HFF-Myc (cell line): ENCODE measurements around the gene GRB10.

Experiments used
- DNase-seq: peaks from one replicate; pipeline ENCODE4 v3.0.0-alpha.2; 2011; ENCODE audit warnings: low read depth; ENCODE audit errors: extremely low read depth
- H3K4me3 ChIP-seq: replicated peaks from 2 replicates; pipeline ENCODE4 v1.5.1; 2011; ENCODE audit warnings: low read depth, mild to moderate bottlenecking, control low read depth, low read length
- CTCF ChIP-seq: IDR thresholded peaks from 2 replicates; pipeline ENCODE4 v1.5.1; 2012; ENCODE audit warnings: mild to moderate bottlenecking, low read depth, low read length, control low read depth; ENCODE audit errors: missing control alignments

The GRB10 gene

GRCh38 chr7:50628434-50629084 lies 154.1 kb downstream of the GRB10 start:
- no peak for TF ChIP-seq CTCF
- H3K4me3 ChIP-seq, result no peak overlapping the region
- no peak for DNase-seq

GRCh38 chr7:50627824-50628361 lies 154.8 kb downstream of the GRB10 start:
- no peak for DNase-seq
- no peak overlapping the region for H3K4me3 ChIP-seq
- TF ChIP-seq CTCF, result no peak

- no peak for TF ChIP-seq CTCF
- DNase-seq, result no peak
- H3K4me3 ChIP-seq, result no peak overlapping the region
Observed at GRCh38 chr7:50626286-50626685, 156.4 kb downstream of the GRB10 start.

GRCh38 chr7:50625360-50625759 lies 157.3 kb downstream of the GRB10 start:
- no peak for TF ChIP-seq CTCF
- no peak overlapping the region for H3K4me3 ChIP-seq
- no peak for DNase-seq

GRCh38 chr7:50622821-50623220 lies 159.9 kb downstream of the GRB10 start:
- DNase-seq, result no peak
- no peak for TF ChIP-seq CTCF
- no peak overlapping the region for H3K4me3 ChIP-seq

GRCh38 chr7:50621973-50622490 lies 160.7 kb downstream of the GRB10 start:
- no peak for TF ChIP-seq CTCF
- H3K4me3 ChIP-seq, result no peak overlapping the region
- no peak for DNase-seq
